Keratinocyte (primary cell): ENCODE results near the gene CORO2B.

ENCODE experiments used
- CTCF ChIP-seq, 3 experiments: IDR thresholded peaks in 1 of 3; conservative IDR thresholded peaks in 1 of 3; optimal IDR thresholded peaks in 1 of 3; 2 replicates in 2 of 3; 3 replicates in 1 of 3; pipeline versions ENCODE3 to v1.5.1; 2011; ENCODE audit warnings: low read length in 3 of 3, mild to moderate bottlenecking in 3 of 3, moderate library complexity in 2 of 3, control low read depth in 1 of 3, inconsistent platforms in 1 of 3; ENCODE audit not compliant: insufficient read depth in 2 of 3; ENCODE audit errors: extremely low read depth in 1 of 3
- EZH2 ChIP-seq: IDR thresholded peaks from one replicate; pipeline ENCODE4 v1.6.1; 2012; ENCODE audit warnings: inconsistent platforms, mild to moderate bottlenecking, low read length, moderate library complexity

- TF ChIP-seq CTCF (optimal IDR thresholded peaks at IDR 0.05 in 1 of 3, IDR thresholded peaks at IDR 0.05 in 1 of 3, conservative IDR thresholded peaks at IDR 0.05 in 1 of 3; ENCODE audit: extremely low read depth in 1 of 3, insufficient read depth in 2 of 3, low read length in 3 of 3) = no peak
- TF ChIP-seq EZH2 = no peak
Measured at GRCh38 chr15:68595260-68595564, 16.4 kb downstream of the CORO2B start.
